Stomach smooth muscle (tissue), 2 donors: ENCODE data around the gene PITRM1.

ENCODE experiments used
- H3K27ac ChIP-seq: one replicate; pipeline ENCODE4 v1.7.0; 2013; ENCODE audit warnings: mild to moderate bottlenecking, low read length, inconsistent platforms
- H3K27me3 ChIP-seq, 2 donors: one replicate each; pipeline ENCODE4 v1.7.0; 2013; ENCODE audit warnings: low read length in 2 of 2; ENCODE audit not compliant: insufficient read depth in 2 of 2, control insufficient read depth in 1 of 2
- H3K36me3 ChIP-seq, 2 donors: one replicate each; pipeline ENCODE4 v1.7.0; 2013; ENCODE audit warnings: low read length in 2 of 2; ENCODE audit not compliant: control insufficient read depth in 2 of 2, insufficient read depth in 2 of 2
- H3K4me1 ChIP-seq: one replicate; pipeline ENCODE4 v1.7.0; 2013; ENCODE audit warnings: low read length; ENCODE audit not compliant: control insufficient read depth, insufficient read depth
- H3K4me3 ChIP-seq, 2 donors: one replicate each; pipeline ENCODE4 v1.7.0; 2013; ENCODE audit warnings: low read length in 2 of 2
- H3K9ac ChIP-seq, 2 donors: one replicate each; pipeline ENCODE4 v1.7.0; 2013; ENCODE audit warnings: low read length in 2 of 2, mild to moderate bottlenecking in 1 of 2
- H3K9me3 ChIP-seq, 2 donors: one replicate each; pipeline ENCODE4 v1.7.0; 2013; ENCODE audit warnings: low read length in 2 of 2; ENCODE audit not compliant: control insufficient read depth in 2 of 2
- donor health status: healthy.
- donor health status: Pancreatic carcinoma.

Gene PITRM1

GRCh38 chr10:3210251-3210877 lies 37.8 kb upstream of the PITRM1 start:
- peaks cover 2% of the 10 kb centered on the region for H3K4me1 ChIP-seq
- no peak overlapping the region for H3K27ac ChIP-seq
- no peak overlapping the region for H3K9ac ChIP-seq
- no peaks in the 10 kb centered on the region for H3K27me3 ChIP-seq
- H3K36me3 ChIP-seq: no peaks in the 10 kb centered on the region
- no peaks in the 10 kb centered on the region for H3K9me3 ChIP-seq
- no peak overlapping the region for H3K4me3 ChIP-seq

- H3K9me3 ChIP-seq: no peaks in the 10 kb centered on the region
- H3K9ac ChIP-seq: no peak overlapping the region
- peaks cover 2% of the 10 kb centered on the region for H3K4me1 ChIP-seq
- H3K4me3 ChIP-seq: no peak overlapping the region
- no peaks in the 10 kb centered on the region for H3K27me3 ChIP-seq
- no peak overlapping the region for H3K27ac ChIP-seq
- H3K36me3 ChIP-seq: no peaks in the 10 kb centered on the region
Observed at GRCh38 chr10:3208481-3209406, 36.2 kb upstream of the PITRM1 start.

- Histone ChIP-seq H3K4me1 (peaks cover 2% of the 10 kb centered on the region), H3K27ac (no peak overlapping the region), H3K9ac (no peak overlapping the region), H3K9me3 (no peaks in the 10 kb centered on the region), H3K4me3 (no peak overlapping the region), H3K27me3 (no peaks in the 10 kb centered on the region), H3K36me3 (no peaks in the 10 kb centered on the region)
Observed at GRCh38 chr10:3207351-3207750, 34.8 kb upstream of the PITRM1 start.

GRCh38 chr10:3206511-3207157 lies 34.1 kb upstream of the PITRM1 start:
- Histone ChIP-seq H3K9ac (no peak overlapping the region), H3K27ac (no peak overlapping the region), H3K27me3 (no peaks in the 10 kb centered on the region), H3K9me3 (no peaks in the 10 kb centered on the region), H3K4me3 (no peak overlapping the region), H3K36me3 (no peaks in the 10 kb centered on the region), H3K4me1 (peaks cover 2% of the 10 kb centered on the region)

- Histone ChIP-seq H3K36me3 (no peaks in the 10 kb centered on the region), H3K27me3 (no peaks in the 10 kb centered on the region), H3K27ac (no peak overlapping the region), H3K4me3 (no peak overlapping the region), H3K9ac (no peak overlapping the region), H3K9me3 (no peaks in the 10 kb centered on the region), H3K4me1 (peaks cover 2% of the 10 kb centered on the region)
Observed at GRCh38 chr10:3203972-3204371, 31.4 kb upstream of the PITRM1 start.

GRCh38 chr10:3203016-3203811 lies 30.6 kb upstream of the PITRM1 start:
- no peak overlapping the region for H3K27ac ChIP-seq
- H3K4me3 ChIP-seq: no peak overlapping the region
- H3K27me3 ChIP-seq: no peaks in the 10 kb centered on the region
- no peak overlapping the region for H3K9ac ChIP-seq
- no peaks in the 10 kb centered on the region for H3K9me3 ChIP-seq
- H3K36me3 ChIP-seq: no peaks in the 10 kb centered on the region
- peaks cover 2% of the 10 kb centered on the region for H3K4me1 ChIP-seq

- Histone ChIP-seq H3K27ac (no peak overlapping the region), H3K4me3 (no peak overlapping the region), H3K27me3 (no peaks in the 10 kb centered on the region), H3K9me3 (no peaks in the 10 kb centered on the region), H3K4me1 (peaks cover 8% of the 10 kb centered on the region), H3K36me3 (no peaks in the 10 kb centered on the region), H3K9ac (no peak overlapping the region)
Observed at GRCh38 chr10:3201796-3202195, 29.2 kb upstream of the PITRM1 start.

- Histone ChIP-seq H3K27ac (no peak overlapping the region), H3K4me3 (no peak overlapping the region), H3K9ac (no peak overlapping the region), H3K36me3 (no peaks in the 10 kb centered on the region), H3K9me3 (no peaks in the 10 kb centered on the region), H3K4me1 (peaks cover 8% of the 10 kb centered on the region), H3K27me3 (no peaks in the 10 kb centered on the region)
Observed at GRCh38 chr10:3199488-3199887, 26.9 kb upstream of the PITRM1 start.

- Histone ChIP-seq H3K36me3 (no peaks in the 10 kb centered on the region), H3K27me3 (no peaks in the 10 kb centered on the region), H3K27ac (no peak overlapping the region), H3K4me1 (peaks cover 8% of the 10 kb centered on the region), H3K9ac (no peak overlapping the region), H3K4me3 (no peak overlapping the region), H3K9me3 (no peaks in the 10 kb centered on the region)
Observed at GRCh38 chr10:3198900-3199299, 26.3 kb upstream of the PITRM1 start.

- Histone ChIP-seq H3K4me3 (peak overlapping the region; percentile 10 to 65), H3K4me1 (peaks cover 14% of the 10 kb centered on the region), H3K27ac (no peak overlapping the region), H3K9ac (peak overlapping the region in 1 of 2 donors; percentile 42), H3K9me3 (no peaks in the 10 kb centered on the region), H3K36me3 (no peaks in the 10 kb centered on the region), H3K27me3 (no peaks in the 10 kb centered on the region)
Observed at GRCh38 chr10:3197348-3198003, 24.9 kb upstream of the PITRM1 start.
